Activated naive CD8-positive, alpha-beta T cell treated with anti-CD3 and anti-CD28 coated beads, Interleukin-2, amount 50 U/mL, for 24 hours (primary cell): Measurements from ENCODE around the gene SDHB.
A peak's percentile ranks its signal among the peaks of the same experiment; 100 is the strongest.

ENCODE experiments used
- ATAC-seq: fragments of 150-1000 bp; cut with Tn5 transposase; one replicate; pipeline ENCODE4 v1.10.0; 2021
- DNase-seq: peaks from one replicate; pipeline ENCODE4 v3.0.0; 2021
- H3K27ac Mint-ChIP-seq: one replicate; pipeline ENCODE4 v1.8.0; 2021; ENCODE audit warnings: mild to moderate bottlenecking, mixed read lengths
- H3K27me3 Mint-ChIP-seq: one replicate; pipeline ENCODE4 v1.8.0; 2021; ENCODE audit warnings: mixed read lengths
- H3K36me3 Mint-ChIP-seq: one replicate; pipeline ENCODE4 v1.8.0; 2021; ENCODE audit warnings: low read depth, mixed read lengths
- H3K4me1 Mint-ChIP-seq: one replicate; pipeline ENCODE4 v1.8.0; 2021; ENCODE audit warnings: mixed read lengths
- H3K4me3 Mint-ChIP-seq: one replicate; pipeline ENCODE4 v1.8.0; 2021; ENCODE audit warnings: mild to moderate bottlenecking, moderate library complexity, mixed read lengths
- H3K9me3 Mint-ChIP-seq: one replicate; pipeline ENCODE4 v1.8.0; 2021; ENCODE audit warnings: mixed read lengths

Gene SDHB

DNA sequence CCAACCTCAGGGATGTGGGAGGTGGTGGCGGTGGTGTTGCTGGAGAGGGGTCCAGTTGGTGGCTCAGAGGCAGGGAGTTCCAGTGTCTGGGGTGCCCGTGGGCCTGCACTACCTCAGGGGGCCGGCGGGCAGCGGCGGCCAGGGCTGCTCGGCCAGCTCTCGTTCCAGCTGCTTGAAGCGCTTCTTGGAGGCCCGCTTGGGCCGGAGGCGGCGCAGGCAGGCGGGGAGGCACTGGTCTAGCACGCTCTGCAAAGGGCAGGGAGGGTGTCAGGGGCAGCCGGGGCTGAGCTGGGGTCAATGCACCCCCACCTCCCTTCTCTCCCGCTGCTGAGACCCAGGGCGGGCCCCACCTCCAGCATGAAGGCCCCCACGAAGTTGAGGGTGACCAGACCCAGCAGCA lies 67.7 kb downstream of the SDHB start:
- DNase-seq (no peak), ATAC-seq (no peak)
- Mint-ChIP-seq H3K9me3 (no peaks in the 10 kb centered on the region), H3K4me1 (peaks cover 3% of the 10 kb centered on the region), H3K27ac (no peak overlapping the region), H3K36me3 (peaks cover 4% of the 10 kb centered on the region), H3K27me3 (peaks cover 14% of the 10 kb centered on the region), H3K4me3 (no peak overlapping the region)

DNA sequence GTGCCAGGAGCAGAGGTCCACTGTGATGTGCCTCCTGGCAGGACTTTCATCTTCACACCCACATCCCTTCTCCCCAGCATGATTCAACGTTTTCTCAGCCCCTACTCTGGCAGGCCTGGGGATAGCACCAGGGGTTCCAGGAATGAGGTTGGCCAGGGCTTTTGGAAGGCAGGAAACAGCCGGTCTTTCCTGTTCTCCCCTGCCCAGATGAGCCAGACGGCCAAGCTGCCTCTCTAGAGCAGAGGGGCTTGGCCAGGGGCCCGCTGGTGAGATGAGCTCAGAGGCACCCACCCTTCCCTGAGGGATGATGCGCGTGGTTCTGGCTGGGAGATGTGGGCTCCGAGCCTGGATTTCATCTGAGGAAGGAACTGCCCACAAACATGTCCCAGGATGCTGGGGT lies 69.1 kb downstream of the SDHB start:
- H3K4me1 Mint-ChIP-seq, result peaks cover 8% of the 10 kb centered on the region
- H3K27ac Mint-ChIP-seq, result no peak overlapping the region
- DNase-seq, result no peak
- ATAC-seq, result no peak
- peaks cover 4% of the 10 kb centered on the region for H3K36me3 Mint-ChIP-seq
- H3K4me3 Mint-ChIP-seq, result no peak overlapping the region
- peaks cover 20% of the 10 kb centered on the region for H3K27me3 Mint-ChIP-seq
- no peaks in the 10 kb centered on the region for H3K9me3 Mint-ChIP-seq

DNA sequence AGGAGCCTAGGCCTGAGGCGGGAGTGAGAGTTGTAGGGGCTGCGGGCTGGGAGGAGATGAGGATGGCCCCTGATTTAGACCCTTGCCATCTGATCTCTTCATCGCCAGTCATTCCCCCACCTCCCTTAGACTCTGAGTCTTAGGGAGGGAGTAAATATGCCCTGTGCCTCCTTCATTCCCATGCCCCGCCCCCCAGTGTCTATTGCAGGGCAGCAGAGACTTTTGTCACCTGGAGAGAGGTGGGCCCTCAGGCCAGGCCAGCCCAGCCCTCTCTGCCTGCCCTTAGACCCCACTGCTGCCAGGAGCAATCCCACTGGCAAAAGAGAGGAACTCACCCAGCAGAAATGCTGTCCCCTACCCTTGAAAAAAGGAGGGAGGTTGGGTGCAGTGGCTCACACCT lies 70.2 kb downstream of the SDHB start:
- Mint-ChIP-seq H3K36me3 (peaks cover 4% of the 10 kb centered on the region), H3K27ac (no peak overlapping the region), H3K9me3 (no peaks in the 10 kb centered on the region), H3K4me1 (peaks cover 8% of the 10 kb centered on the region), H3K27me3 (peaks cover 24% of the 10 kb centered on the region), H3K4me3 (no peak overlapping the region)
- DNase-seq, result no peak
- ATAC-seq, result no peak

DNA sequence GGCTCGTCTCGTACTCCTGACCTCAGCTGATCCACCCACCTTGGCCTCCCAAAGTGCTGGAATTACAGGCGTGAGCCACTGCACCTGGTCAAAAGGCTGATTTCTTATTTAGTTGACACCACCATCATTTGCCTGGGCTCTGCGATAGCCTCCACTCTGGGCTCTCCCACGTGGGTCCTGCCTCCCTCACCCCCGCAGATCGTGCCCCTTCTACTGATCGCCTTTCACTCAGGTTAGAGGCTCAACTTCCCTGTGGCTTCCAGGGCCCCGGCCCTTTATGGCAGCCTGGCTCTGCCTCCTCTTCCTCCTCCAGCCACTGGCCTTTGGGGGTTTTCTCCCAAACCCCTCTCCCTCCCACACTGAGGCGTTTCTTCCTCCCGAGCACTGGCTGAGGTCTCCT lies 70.9 kb downstream of the SDHB start:
- H3K27me3 Mint-ChIP-seq, result peaks cover 24% of the 10 kb centered on the region
- H3K36me3 Mint-ChIP-seq, result peaks cover 4% of the 10 kb centered on the region
- H3K27ac Mint-ChIP-seq, result no peak overlapping the region
- H3K4me1 Mint-ChIP-seq, result peaks cover 8% of the 10 kb centered on the region
- ATAC-seq (no peak), DNase-seq (no peak)
- no peaks in the 10 kb centered on the region for H3K9me3 Mint-ChIP-seq
- H3K4me3 Mint-ChIP-seq, result no peak overlapping the region

DNA sequence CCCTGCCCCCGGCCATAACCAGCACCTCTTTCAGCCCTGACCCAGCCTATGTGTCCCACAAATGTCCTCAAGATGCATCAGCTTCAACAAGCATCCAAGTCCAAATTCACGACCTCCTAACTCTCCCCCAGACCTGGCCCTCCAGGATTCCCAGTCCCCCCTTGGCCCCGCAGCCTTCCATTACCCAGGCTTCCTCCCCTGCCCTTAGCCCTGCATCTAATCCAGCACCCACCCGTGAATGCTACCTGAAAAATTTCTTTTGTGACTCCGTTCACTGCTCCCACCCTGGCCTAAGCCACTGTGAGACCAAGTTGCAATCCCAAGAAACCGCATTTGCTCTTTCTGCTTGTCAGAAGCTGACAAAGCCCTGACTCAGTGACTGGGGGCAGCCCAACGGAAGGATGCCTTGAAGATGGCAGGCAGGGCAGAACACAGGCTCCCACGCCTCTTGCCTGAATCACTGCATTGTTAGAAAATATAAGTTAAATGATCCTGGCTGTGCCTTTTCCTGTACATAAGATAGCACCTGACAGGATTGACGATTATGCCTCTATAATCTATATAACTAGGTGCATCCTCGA lies 72.5 kb downstream of the SDHB start:
- H3K27me3 Mint-ChIP-seq, result peaks cover 24% of the 10 kb centered on the region
- ATAC-seq, result no peak
- peaks cover 8% of the 10 kb centered on the region for H3K4me1 Mint-ChIP-seq
- peak overlapping the region; percentile 3 for H3K27ac Mint-ChIP-seq
- H3K9me3 Mint-ChIP-seq, result no peaks in the 10 kb centered on the region
- peaks cover 4% of the 10 kb centered on the region for H3K36me3 Mint-ChIP-seq
- no peak for DNase-seq
- peak overlapping the region; percentile 28 for H3K4me3 Mint-ChIP-seq

GRCh38 chr1:16980473-16981268 lies 73.2 kb downstream of the SDHB start, which contains the start of gene MFAP2:
MFAP2 (minus strand) TSS chr1:16980620; CDS start chr1:16978273, 2,347 bp downstream.
- peak within 1 kb of the TSS; percentile 3 for H3K27ac Mint-ChIP-seq
- peaks cover 24% of the 10 kb centered on the region for H3K27me3 Mint-ChIP-seq
- no peak for DNase-seq
- no peaks in the 10 kb centered on the region for H3K9me3 Mint-ChIP-seq
- H3K4me1 Mint-ChIP-seq, result peaks cover 8% of the 10 kb centered on the region
- peak; percentile 27 for ATAC-seq
- peak within 1 kb of the TSS; percentile 28 for H3K4me3 Mint-ChIP-seq
- H3K36me3 Mint-ChIP-seq, result peaks cover 1% of the 10 kb centered on the region

DNA sequence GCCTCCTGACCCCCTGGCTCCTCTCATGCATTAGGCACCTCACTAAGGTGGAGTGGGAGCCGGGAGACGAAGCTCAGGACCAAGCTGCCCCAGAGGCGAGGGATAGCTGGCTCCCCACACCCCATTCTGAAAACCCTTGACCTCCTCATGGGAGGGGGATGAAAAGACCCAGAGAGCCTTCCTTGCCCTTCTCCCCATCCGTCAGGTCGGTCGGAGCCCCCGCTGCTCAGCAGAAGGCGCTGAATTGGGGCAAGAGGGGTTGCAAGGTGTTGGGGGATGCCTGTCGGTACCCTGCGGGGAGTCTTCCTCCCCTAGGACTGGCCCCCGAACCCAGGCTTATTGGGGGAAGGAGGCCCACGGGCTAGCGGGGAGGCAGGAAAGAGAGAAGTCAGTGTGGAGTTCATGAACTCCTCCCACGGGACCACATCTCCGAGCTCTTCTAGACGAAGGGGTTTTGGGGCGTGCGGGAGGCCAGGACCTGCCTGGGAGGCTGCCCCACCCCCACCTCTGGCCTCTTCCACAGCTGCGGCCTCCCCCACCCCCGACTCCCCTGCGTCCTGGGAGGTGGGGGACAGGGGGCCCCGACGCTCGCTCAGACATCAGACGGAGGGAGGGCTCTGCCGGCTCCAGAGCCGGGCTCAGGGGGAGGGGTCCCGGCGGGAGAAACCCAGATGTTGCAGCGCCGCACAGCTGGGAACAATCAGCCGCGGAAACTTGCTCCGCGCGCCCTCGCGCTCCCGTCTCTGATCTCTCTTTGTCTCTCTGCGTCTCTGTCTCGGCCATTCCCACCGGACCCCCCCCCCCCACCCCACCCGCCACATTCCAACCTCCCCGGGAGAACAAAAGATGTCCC lies 74.1 kb downstream of the SDHB start:
- Mint-ChIP-seq H3K36me3 (no peaks in the 10 kb centered on the region), H3K27ac (no peak overlapping the region), H3K9me3 (no peaks in the 10 kb centered on the region), H3K27me3 (peaks cover 24% of the 10 kb centered on the region), H3K4me1 (peaks cover 8% of the 10 kb centered on the region), H3K4me3 (no peak overlapping the region)
- ATAC-seq (no peak), DNase-seq (no peak)

DNA sequence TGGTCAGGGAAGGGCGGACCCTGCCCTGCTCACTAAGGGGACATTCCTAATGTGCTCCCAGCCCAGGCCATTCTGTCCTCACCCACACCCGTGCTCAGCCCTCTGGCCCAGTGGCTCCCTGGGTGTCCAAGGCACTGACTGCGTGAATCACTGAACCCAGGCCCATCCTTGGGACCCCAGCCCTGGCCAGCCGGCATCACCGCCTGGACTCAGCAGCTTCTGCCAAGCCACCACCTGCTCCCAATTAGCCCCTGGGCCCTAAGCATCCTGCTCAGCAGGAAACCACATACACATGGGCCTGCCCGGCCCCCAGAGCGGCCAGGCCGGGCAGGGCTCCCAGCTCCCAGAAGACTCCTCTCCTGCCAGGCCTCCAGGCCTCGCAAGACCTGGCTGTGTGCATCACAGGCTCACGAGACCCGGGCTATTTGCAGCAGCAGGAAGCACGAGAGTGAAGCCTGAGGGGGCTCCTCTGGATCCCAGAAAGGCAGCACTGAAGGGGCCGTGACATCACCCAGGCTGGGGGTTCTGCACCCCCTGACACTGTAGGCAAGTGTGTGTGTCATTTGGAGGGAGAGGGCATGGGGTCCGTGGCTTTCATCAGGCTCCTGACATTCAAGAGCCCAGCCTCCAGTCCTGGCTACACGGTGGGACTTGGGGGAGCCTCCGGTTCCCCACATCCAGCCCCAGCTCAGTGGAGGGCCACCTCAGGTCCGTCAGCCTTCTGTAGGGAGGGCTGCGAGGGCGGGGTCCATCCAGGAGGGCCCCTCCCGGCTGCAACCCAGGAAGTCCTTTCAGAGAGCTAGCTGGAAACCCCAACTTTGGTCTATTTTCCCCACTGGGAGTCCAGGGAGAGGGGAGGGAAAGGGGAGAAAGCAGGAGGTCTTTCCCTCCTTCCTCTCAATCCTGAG lies 75.0 kb downstream of the SDHB start:
- Mint-ChIP-seq H3K27ac (no peak overlapping the region), H3K4me1 (peaks cover 8% of the 10 kb centered on the region), H3K36me3 (no peaks in the 10 kb centered on the region), H3K27me3 (peaks cover 24% of the 10 kb centered on the region), H3K4me3 (no peak overlapping the region), H3K9me3 (no peaks in the 10 kb centered on the region)
- ATAC-seq (no peak), DNase-seq (no peak)

- DNase-seq (no peak), ATAC-seq (no peak)
- Mint-ChIP-seq H3K4me3 (no peak overlapping the region), H3K27ac (no peak overlapping the region), H3K36me3 (no peaks in the 10 kb centered on the region), H3K27me3 (peaks cover 22% of the 10 kb centered on the region), H3K9me3 (no peaks in the 10 kb centered on the region), H3K4me1 (peaks cover 8% of the 10 kb centered on the region)
Measured at GRCh38 chr1:16978139-16978538, 75.7 kb downstream of the SDHB start.

DNA sequence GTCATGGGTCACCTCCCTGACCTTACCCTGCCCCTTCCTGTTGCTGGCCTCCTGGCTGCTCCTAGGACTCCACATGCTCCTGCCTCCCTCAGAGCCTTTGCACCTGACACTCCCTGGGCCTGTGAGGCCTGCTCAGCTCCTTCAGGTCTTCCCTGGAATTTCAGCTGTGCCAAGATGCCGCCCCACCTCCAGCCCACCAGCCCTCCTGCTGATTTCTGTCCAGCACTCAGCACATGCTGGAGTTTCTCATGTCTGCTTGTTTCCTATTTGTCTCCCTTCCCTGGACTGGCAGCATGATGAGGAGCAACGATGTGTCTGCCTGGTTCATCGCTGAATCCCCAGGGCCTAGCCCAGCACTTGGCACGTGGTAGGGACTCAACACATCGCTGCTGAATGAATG lies 76.5 kb downstream of the SDHB start:
- ATAC-seq, result no peak
- Mint-ChIP-seq H3K4me3 (no peak overlapping the region), H3K27me3 (peaks cover 17% of the 10 kb centered on the region), H3K4me1 (peaks cover 8% of the 10 kb centered on the region), H3K27ac (no peak overlapping the region), H3K9me3 (no peaks in the 10 kb centered on the region), H3K36me3 (no peaks in the 10 kb centered on the region)
- DNase-seq, result no peak

DNA sequence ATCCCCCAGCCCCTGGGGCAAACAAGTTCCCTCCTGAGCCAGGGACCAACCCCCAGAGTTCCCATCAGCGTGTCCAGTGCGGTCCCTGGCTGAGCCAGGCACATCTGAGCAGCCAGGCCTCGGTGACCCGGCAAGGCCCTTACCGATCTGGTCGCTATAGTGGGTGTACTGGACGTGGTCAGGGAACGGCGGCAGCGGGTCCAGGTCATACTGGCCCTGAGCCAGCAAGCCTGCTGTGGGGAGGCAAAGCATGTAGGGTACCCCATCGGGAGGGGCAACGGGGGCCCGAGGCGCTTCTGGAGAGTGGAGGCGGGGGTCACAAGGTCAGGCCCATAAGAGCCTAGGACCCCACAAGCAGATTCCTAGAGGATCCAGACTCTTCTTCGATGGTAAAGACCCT lies 76.9 kb downstream of the SDHB start:
- ATAC-seq (no peak), DNase-seq (no peak)
- Mint-ChIP-seq H3K9me3 (no peaks in the 10 kb centered on the region), H3K4me1 (peaks cover 8% of the 10 kb centered on the region), H3K36me3 (no peaks in the 10 kb centered on the region), H3K27me3 (peaks cover 17% of the 10 kb centered on the region), H3K4me3 (no peak overlapping the region), H3K27ac (no peak overlapping the region)

- Mint-ChIP-seq H3K27ac (no peak overlapping the region), H3K9me3 (no peaks in the 10 kb centered on the region), H3K27me3 (peaks cover 7% of the 10 kb centered on the region), H3K4me1 (peaks cover 2% of the 10 kb centered on the region), H3K4me3 (no peak overlapping the region), H3K36me3 (no peaks in the 10 kb centered on the region)
- DNase-seq, result no peak
- no peak for ATAC-seq
Measured at GRCh38 chr1:16975838-16976237, 78.0 kb downstream of the SDHB start.

DNA sequence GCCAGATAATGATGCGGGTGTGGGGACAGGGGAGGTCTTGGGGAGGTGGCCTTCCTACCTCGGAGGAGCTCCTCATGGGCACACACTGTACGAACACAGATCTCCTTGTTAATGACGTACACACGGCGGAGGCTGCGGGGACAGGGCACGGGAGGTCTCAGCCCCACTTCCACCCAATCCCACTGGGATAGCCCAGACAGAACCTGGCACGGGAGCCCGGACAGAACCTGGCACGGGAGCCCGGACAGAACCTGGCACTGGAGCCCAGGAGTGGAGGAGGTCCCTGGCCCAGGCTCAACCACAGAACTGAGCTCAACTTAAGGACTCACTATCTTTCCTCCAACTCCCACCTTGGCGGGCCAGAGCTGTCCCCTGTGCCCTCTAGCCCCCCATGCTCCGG lies 78.6 kb downstream of the SDHB start:
- ATAC-seq, result no peak
- no peak overlapping the region for H3K27ac Mint-ChIP-seq
- H3K4me1 Mint-ChIP-seq, result no peaks in the 10 kb centered on the region
- H3K4me3 Mint-ChIP-seq, result no peak overlapping the region
- no peaks in the 10 kb centered on the region for H3K36me3 Mint-ChIP-seq
- H3K27me3 Mint-ChIP-seq, result peaks cover 5% of the 10 kb centered on the region
- no peaks in the 10 kb centered on the region for H3K9me3 Mint-ChIP-seq
- DNase-seq, result no peak

- Mint-ChIP-seq H3K36me3 (no peaks in the 10 kb centered on the region), H3K4me1 (no peaks in the 10 kb centered on the region), H3K4me3 (no peak overlapping the region), H3K27me3 (no peaks in the 10 kb centered on the region), H3K27ac (no peak overlapping the region), H3K9me3 (no peaks in the 10 kb centered on the region)
- ATAC-seq (no peak), DNase-seq (no peak)
Measured at GRCh38 chr1:16973215-16973614, 80.6 kb downstream of the SDHB start.
